HepG2 (cell line): Measurements from ENCODE around the gene BLCAP. TPM values are rescaled to one million over a fixed set of nuclear protein-coding genes. Genes with fewer than 3 reads are reported as not detected.

Experiments
- ATF1 ChIP-seq: IDR thresholded peaks from 2 replicates; pipeline ENCODE4 v1.6.1; 2016; ENCODE audit warnings: mild to moderate bottlenecking, control low read depth
- CHCHD3 ChIP-seq: sonication (generic); formaldehyde crosslinking; IDR thresholded peaks from 2 replicates; pipeline ENCODE4 v1.8.0; 2022; ENCODE audit warnings: mild to moderate bottlenecking, missing genetic modification reagents, moderate library complexity
- DNMT1 ChIP-seq: sonication (generic); formaldehyde crosslinking; IDR thresholded peaks from 2 replicates; pipeline ENCODE4 v1.5.1; 2020; ENCODE audit warnings: mild to moderate bottlenecking, missing genetic modification reagents
- GZF1 ChIP-seq: sonication (generic); formaldehyde crosslinking; IDR thresholded peaks from 2 replicates; pipeline ENCODE4 v1.5.1; 2020; ENCODE audit warnings: mild to moderate bottlenecking, missing genetic modification reagents
- SP140L ChIP-seq: sonication (generic); formaldehyde crosslinking; IDR thresholded peaks from 2 replicates; pipeline ENCODE4 v1.4.0; 2020; ENCODE audit warnings: missing genetic modification reagents, borderline replicate concordance
- ZFAT ChIP-seq: sonication (generic); formaldehyde crosslinking; conservative IDR thresholded peaks from 2 replicates; pipeline ENCODE4 v1.8.1; 2023; ENCODE audit warnings: missing genetic modification reagents, inconsistent platforms
- ZNF264 ChIP-seq: sonication (generic); formaldehyde crosslinking; IDR thresholded peaks from 2 replicates; pipeline ENCODE4 v1.4.0; 2020; ENCODE audit warnings: missing genetic modification reagents
- ZNF367 ChIP-seq: sonication (generic); formaldehyde crosslinking; IDR thresholded peaks from 2 replicates; pipeline ENCODE4 v1.4.0; 2020; ENCODE audit warnings: missing genetic modification reagents, borderline replicate concordance
- ZSCAN20 ChIP-seq: sonication (generic); formaldehyde crosslinking; IDR thresholded peaks from 2 replicates; pipeline ENCODE4 v1.4.0; 2020; ENCODE audit warnings: missing genetic modification reagents, mild to moderate bottlenecking, borderline replicate concordance
- polyA plus RNA-seq, 8 experiments: library from polyadenylated mRNA; depleted of rRNA in 3 of 8; stranded (reverse) in 7 of 8; unstranded in 1 of 8; fragments of >200 nt; fragmentation: Illumina TruSeq in 4 of 8; extraction: Trizol in 4 of 8; gene quantifications; 2 replicates each; pipeline versions ENCODE4 v1.2.1 to v1.2.3, GENCODE V29; 2011 to 2016; ENCODE audit warnings: low read depth in 4 of 8, missing spikeins in 1 of 8, mixed read lengths in 1 of 8; ENCODE audit not compliant: insufficient read depth in 1 of 8
- total RNA-seq, 5 experiments: library from RNA; depleted of rRNA; stranded (reverse); fragments of >200 nt; fragmentation: Illumina TruSeq; extraction: Trizol; gene quantifications; 2 replicates each; pipeline ENCODE4 v1.2.3, GENCODE V29; 2016; ENCODE audit warnings: low read depth in 1 of 5
- TF ChIP-seq, protein P1 (sequence below): sonication (generic); formaldehyde crosslinking; IDR thresholded peaks from 2 replicates; pipeline ENCODE4 v1.4.0; 2020; ENCODE audit warnings: missing genetic modification reagents, borderline replicate concordance
- TF ChIP-seq, protein P2 (sequence below): sonication (generic); formaldehyde crosslinking; conservative IDR thresholded peaks from 2 replicates; pipeline ENCODE4 v1.8.0; 2022; ENCODE audit warnings: low read depth, missing genetic modification reagents
- TF ChIP-seq, protein P3 (sequence below), 2 experiments: sonication (generic) in 1 of 2; formaldehyde crosslinking in 1 of 2; IDR thresholded peaks; 2 replicates each; pipeline versions ENCODE4 v1.4.0 to v1.6.1; 2016 to 2020; ENCODE audit warnings: borderline replicate concordance in 1 of 2, low read depth in 1 of 2, mild to moderate bottlenecking in 1 of 2, missing genetic modification reagents in 1 of 2
- TF ChIP-seq, protein P4 (sequence below): IDR thresholded peaks from 2 replicates; pipeline ENCODE4 v1.6.1; 2012; ENCODE audit warnings: low read length, improper control_type of control experiment
- TF ChIP-seq, protein P5 (sequence below): sonication (generic); formaldehyde crosslinking; conservative IDR thresholded peaks from 2 replicates; pipeline ENCODE4 v1.8.0; 2022; ENCODE audit warnings: missing genetic modification reagents

The BLCAP gene
- total and polyA plus RNA-seq, 2 of the 13 experiments (the other 11 are each of a cell fraction or from before 2014, with no cell fraction given): 52.4 to 86.8 TPM

DNA sequence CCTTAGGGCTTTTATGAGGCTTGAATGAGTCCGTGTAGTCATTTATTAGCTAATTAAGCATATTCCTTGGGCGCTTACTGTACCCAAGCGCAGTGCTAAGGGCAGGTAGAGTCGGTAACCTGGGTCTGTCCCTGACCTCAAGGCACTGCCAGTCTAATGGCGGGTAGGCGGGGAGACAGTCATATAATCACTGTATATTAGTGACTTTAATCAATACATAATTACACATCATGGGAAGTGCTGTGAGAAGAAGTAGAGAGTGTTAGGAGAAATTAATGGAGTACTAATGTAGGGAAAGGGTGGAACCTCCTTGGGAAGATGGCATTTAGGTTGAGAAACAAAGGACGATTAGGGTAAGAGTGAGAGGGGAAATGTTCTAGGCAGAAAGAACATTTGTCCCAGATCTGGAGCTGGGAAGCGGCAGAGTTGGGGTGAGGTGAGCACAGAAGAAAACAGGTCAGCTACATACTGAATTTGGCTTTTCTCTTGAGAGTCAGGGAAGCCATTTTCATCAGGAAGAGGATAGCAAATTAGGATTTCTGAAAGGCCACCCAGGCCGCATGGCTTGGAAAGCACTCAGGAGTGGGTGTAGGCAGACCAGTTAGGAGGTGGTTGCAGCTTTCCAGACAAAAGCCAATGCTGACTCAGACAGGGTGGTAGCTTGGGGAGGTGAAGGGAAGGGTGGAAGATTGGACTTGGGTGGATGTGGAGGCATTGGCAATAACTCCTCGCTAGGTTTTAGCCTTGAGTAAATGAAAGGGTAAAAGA lies 954 bp upstream of the BLCAP start (continued):
- TF ChIP-seq, protein P1, sequence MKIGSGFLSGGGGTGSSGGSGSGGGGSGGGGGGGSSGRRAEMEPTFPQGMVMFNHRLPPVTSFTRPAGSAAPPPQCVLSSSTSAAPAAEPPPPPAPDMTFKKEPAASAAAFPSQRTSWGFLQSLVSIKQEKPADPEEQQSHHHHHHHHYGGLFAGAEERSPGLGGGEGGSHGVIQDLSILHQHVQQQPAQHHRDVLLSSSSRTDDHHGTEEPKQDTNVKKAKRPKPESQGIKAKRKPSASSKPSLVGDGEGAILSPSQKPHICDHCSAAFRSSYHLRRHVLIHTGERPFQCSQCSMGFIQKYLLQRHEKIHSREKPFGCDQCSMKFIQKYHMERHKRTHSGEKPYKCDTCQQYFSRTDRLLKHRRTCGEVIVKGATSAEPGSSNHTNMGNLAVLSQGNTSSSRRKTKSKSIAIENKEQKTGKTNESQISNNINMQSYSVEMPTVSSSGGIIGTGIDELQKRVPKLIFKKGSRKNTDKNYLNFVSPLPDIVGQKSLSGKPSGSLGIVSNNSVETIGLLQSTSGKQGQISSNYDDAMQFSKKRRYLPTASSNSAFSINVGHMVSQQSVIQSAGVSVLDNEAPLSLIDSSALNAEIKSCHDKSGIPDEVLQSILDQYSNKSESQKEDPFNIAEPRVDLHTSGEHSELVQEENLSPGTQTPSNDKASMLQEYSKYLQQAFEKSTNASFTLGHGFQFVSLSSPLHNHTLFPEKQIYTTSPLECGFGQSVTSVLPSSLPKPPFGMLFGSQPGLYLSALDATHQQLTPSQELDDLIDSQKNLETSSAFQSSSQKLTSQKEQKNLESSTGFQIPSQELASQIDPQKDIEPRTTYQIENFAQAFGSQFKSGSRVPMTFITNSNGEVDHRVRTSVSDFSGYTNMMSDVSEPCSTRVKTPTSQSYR (CRISPR knock-in tag): no peak
- TF ChIP-seq, protein P2, sequence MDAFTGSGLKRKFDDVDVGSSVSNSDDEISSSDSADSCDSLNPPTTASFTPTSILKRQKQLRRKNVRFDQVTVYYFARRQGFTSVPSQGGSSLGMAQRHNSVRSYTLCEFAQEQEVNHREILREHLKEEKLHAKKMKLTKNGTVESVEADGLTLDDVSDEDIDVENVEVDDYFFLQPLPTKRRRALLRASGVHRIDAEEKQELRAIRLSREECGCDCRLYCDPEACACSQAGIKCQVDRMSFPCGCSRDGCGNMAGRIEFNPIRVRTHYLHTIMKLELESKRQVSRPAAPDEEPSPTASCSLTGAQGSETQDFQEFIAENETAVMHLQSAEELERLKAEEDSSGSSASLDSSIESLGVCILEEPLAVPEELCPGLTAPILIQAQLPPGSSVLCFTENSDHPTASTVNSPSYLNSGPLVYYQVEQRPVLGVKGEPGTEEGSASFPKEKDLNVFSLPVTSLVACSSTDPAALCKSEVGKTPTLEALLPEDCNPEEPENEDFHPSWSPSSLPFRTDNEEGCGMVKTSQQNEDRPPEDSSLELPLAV (CRISPR knock-in tag): no peak
- TF ChIP-seq ZNF367 (CRISPR knock-in tag) (no peak), ZSCAN20 (no peak), DNMT1 (no peak), ZNF264 (CRISPR knock-in tag) (no peak), ATF1 (CRISPR knock-in tag) (0 out of 2 replicates have a peak, but pooled peaks have one; percentile 5), CHCHD3 (CRISPR knock-in tag) (no peak), ZFAT (no peak), SP140L (no peak), GZF1 (no peak)
- TF ChIP-seq, protein P3, sequence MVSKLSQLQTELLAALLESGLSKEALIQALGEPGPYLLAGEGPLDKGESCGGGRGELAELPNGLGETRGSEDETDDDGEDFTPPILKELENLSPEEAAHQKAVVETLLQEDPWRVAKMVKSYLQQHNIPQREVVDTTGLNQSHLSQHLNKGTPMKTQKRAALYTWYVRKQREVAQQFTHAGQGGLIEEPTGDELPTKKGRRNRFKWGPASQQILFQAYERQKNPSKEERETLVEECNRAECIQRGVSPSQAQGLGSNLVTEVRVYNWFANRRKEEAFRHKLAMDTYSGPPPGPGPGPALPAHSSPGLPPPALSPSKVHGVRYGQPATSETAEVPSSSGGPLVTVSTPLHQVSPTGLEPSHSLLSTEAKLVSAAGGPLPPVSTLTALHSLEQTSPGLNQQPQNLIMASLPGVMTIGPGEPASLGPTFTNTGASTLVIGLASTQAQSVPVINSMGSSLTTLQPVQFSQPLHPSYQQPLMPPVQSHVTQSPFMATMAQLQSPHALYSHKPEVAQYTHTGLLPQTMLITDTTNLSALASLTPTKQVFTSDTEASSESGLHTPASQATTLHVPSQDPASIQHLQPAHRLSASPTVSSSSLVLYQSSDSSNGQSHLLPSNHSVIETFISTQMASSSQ (IDR thresholded peaks at IDR 0.05; ENCODE audit: low read depth): no peak
- TF ChIP-seq, protein P3 (CRISPR knock-in tag; IDR thresholded peaks at IDR 0.05; ENCODE audit: borderline replicate concordance): no peak
- TF ChIP-seq, protein P4, sequence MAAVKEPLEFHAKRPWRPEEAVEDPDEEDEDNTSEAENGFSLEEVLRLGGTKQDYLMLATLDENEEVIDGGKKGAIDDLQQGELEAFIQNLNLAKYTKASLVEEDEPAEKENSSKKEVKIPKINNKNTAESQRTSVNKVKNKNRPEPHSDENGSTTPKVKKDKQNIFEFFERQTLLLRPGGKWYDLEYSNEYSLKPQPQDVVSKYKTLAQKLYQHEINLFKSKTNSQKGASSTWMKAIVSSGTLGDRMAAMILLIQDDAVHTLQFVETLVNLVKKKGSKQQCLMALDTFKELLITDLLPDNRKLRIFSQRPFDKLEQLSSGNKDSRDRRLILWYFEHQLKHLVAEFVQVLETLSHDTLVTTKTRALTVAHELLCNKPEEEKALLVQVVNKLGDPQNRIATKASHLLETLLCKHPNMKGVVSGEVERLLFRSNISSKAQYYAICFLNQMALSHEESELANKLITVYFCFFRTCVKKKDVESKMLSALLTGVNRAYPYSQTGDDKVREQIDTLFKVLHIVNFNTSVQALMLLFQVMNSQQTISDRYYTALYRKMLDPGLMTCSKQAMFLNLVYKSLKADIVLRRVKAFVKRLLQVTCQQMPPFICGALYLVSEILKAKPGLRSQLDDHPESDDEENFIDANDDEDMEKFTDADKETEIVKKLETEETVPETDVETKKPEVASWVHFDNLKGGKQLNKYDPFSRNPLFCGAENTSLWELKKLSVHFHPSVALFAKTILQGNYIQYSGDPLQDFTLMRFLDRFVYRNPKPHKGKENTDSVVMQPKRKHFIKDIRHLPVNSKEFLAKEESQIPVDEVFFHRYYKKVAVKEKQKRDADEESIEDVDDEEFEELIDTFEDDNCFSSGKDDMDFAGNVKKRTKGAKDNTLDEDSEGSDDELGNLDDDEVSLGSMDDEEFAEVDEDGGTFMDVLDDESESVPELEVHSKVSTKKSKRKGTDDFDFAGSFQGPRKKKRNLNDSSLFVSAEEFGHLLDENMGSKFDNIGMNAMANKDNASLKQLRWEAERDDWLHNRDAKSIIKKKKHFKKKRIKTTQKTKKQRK: no peak
- TF ChIP-seq, protein P5, sequence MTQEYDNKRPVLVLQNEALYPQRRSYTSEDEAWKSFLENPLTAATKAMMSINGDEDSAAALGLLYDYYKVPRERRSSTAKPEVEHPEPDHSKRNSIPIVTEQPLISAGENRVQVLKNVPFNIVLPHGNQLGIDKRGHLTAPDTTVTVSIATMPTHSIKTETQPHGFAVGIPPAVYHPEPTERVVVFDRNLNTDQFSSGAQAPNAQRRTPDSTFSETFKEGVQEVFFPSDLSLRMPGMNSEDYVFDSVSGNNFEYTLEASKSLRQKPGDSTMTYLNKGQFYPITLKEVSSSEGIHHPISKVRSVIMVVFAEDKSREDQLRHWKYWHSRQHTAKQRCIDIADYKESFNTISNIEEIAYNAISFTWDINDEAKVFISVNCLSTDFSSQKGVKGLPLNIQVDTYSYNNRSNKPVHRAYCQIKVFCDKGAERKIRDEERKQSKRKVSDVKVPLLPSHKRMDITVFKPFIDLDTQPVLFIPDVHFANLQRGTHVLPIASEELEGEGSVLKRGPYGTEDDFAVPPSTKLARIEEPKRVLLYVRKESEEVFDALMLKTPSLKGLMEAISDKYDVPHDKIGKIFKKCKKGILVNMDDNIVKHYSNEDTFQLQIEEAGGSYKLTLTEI (CRISPR knock-in tag): no peak
